GM21423 (cell line): ENCODE results near the gene AHNAK.

Experiments used
- ATAC-seq: cut with Tn5 transposase; IDR thresholded peaks from one replicate; pipeline ENCODE4 v1.9.1; 2021; ENCODE audit warnings: mild to moderate bottlenecking, moderate library complexity; ENCODE audit not compliant: unreplicated experiment

The AHNAK gene

DNA sequence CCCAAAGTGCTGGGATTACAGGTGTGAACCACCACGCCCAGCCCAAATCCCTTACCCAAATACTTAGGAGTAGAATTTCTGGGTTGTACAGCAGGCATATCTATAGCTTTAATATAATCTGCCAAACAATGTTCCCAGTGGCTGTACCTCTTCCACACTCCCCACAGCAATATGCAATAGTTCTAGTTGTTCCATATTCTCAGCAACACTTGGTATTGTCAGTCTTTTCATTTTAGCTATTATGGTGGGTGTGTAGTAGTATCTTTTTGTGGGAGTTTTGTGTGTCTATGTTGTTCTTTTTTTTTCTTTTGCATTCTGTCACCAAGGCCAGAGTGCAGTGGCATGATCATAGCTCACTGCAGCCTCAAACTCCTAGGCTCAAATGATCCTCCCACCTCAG, 109.0 kb downstream of the AHNAK start:
- no peak for ATAC-seq

DNA sequence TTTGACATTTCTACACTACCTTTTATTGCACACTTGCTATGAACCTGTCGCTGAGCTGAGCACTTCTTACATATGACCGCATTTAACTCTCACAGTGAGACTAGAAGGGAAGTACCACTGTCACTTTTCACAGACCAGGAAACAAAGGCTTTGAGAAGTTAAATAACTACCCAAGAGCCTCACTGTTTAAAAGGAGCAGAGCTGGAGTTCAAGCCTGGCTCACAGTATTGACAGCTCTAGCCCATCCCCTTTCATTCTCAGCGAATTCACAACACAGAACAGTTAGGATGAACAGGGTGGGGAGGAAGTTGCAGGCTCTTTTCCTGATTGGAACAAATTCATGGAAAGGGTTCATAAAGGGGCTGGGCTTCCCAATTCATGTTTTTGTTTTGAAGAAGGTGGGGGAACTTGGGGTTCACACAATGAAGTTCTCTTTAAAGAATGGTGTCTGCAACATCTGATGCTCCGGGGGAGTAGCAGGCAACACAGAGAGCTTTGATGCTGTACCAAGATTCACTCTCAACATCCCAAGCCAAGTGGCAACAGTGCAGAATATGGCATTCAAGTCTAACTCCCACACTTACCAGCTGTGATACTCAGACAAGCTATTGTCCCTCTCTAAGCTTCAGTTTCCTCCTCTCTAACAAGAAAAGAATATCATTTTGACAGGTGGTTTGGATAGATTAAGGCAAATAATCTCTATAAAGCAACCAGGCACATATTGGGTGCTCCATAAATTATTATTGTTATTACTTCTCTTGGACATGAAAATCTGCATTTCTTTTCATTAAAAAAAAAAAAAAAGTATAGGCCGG, 110.6 kb downstream of the AHNAK start:
- no peak for ATAC-seq

- no peak for ATAC-seq
These were observed 112.7 kb downstream of the AHNAK start for GRCh38 chr11:62433904-62434276.

GRCh38 chr11:62433141-62433903, 113.3 kb downstream of the AHNAK start:
- no peak for ATAC-seq

DNA sequence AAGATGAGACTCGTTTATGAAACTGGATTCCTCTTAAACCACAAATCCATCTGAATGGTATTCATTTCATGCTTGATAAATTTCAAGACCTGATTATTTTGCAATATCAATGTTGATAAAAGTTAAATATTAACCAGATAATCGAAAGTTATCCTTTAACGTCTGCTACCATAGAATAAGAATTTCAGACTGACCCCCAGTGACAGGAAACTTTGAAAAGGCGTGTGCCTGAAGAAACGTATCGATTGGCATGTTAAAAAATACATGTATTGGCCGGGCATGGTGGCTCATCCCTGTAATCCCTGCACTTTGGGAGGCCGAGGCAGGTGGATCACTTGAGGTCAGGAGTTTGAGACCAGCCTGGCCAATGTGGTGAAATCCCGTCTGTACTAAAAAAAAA, 113.9 kb downstream of the AHNAK start:
- no peak for ATAC-seq

DNA sequence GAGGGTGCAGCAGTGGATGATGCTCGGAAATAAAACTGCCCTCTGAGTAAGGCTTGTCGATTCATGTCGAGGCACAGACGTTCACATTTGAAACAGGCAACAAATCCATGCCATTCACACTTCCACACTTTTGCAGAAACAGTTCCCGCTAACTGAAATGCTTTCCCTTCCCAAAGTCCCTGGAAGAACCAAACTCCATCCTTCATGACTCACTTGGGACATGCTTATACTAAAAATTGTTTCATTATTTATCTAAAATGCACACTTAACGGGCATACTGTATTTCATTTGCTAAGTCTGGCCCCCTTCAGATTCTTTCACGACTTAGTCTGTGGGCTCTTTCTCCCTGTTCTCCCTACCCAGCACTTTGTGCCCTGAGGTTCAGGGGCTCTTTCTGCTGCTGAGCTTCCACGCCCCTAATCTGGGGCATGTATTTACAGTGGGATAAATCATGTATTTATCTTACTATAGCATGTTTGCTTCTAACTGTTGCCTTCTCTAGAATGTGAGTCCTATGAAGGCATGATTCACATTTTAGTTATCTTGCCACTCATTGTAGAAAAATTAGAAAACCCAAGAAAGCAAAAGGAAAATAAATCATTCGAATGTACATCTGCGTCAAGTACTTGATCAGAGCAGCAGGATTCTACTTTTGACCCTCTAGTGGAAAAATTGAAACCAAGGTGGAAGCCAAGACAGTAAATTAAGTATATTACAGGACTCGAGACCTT, 115.3 kb downstream of the AHNAK start:
- ATAC-seq = no peak

DNA sequence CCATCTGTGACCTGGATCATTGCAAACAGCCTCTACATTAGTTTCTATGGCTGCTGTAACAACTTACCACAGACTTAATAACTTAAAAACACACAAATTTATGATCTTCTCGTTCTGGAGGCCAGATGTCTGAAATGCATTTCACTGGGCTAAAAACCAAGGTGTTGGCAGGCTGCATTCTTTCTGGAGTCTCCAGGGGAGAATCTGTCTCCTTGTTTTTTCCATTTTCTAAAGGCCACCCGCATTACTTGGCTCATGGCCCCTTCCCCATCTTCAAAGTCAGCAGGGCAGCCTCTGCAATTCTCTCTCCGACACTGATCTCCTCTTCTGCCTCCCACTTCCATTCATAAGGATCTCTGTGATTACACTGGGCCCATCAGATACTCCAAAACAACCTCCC, 116.2 kb downstream of the AHNAK start:
- ATAC-seq = no peak

- ATAC-seq = no peak
These were observed 117.6 kb downstream of the AHNAK start for GRCh38 chr11:62428871-62429560.

GRCh38 chr11:62427630-62428233, 118.9 kb downstream of the AHNAK start:
- no peak for ATAC-seq

GRCh38 chr11:62423012-62423411, 123.6 kb downstream of the AHNAK start:
- no peak for ATAC-seq

DNA sequence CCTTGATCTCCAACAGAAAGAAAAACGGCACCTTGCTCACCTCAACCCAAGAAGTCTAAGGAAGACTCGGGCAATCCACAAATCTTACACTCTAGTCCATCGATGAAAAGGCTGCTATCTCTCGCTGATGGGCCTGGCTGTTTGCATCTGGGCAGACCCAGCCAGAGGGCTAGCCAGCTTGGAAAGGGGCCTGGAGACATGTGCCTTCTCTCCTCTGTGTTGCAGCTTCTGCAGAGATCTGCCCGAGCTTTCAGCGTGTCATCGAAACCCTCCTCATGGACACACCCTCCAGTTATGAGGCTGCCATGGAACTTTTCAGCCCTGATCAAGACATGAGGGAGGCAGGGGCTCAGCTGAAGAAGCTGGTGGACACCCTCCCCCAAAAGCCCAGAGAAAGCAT, 124.6 kb downstream of the AHNAK start:
- no peak for ATAC-seq

DNA sequence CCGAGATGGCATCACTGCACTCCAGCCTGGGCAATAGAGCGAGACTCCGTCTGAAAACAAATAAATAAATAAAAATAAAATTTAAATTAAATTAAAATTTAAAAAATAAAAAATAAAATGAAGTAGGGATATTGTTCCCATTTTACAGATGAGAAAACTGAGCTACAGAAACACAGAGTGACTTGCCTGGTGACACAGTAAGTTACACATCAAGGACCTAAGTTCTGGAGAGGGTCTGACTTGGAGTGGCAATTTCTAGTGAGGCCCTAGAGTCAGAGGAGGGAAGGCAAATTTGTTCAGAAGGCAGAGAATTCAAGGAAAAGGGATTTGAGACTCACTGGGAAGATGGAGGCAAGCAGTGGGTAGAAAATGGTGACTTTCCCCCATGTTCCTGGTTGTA, 125.7 kb downstream of the AHNAK start:
- no peak for ATAC-seq

DNA sequence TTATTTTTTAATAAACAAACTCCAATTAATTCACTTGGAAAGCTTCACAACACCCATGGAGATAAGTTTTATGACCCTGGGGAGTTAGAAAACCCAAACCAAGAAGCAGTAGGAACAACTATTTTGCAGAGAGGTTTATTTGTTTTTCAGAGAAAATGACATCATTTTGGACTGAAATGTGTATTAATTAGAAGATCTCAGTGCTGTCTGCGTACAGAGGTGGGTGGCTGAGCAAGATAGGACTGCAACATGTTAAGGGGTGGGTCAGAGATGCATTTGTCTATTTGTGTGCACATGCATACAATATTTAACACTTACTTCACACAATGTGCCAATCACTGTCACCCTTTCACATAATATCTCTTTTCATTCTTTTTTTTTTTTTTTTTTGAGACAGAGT, 126.7 kb downstream of the AHNAK start:
- no peak for ATAC-seq

DNA sequence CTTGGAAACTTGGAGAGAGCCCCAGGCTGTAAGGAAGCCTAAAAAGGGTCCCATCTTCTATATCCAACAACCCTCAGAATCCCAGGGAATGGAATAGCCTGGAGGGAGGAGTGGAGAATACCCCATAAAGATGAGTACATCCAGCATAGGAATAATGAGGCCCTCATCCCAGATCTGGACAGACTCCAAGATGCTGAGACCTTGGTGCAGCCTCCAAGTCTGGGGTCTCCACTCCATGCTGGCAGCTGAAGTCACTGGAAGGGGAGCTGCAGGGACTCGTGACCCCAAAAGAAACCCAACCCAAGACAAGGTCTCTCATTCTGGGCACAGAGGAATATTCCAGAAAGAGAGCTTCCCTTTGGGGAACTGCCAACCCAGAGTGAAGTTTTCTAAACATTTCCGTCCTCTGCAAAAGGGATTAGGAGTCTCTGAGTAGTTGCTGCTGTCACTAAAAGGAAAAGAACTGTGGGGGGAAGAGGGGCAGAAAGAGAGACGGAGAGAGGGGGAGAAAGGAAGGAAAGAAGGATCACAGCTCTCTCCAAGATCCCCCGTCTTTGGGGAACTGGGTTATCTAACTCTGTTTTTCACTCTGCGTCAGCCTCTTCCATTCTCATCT, 127.2 kb downstream of the AHNAK start:
- ATAC-seq = no peak

DNA sequence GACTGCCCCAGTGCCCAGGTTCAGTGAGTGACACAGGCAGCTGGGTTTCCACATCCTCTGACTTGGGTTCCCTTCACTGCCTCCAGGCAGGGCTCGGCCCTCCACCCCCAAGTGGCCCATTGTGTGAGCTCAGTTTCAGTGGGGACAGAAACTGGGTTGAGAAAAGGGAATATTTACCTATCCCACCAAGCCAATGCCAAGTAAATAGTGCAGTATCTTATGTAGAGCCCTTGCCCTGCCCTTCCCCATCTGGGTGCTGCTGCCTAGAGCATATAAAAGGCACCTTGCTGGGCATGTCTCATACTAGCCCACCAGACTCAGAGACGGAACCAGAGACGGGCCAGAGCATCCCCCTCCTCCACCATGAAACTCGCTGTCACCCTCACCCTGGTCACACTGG, 127.9 kb downstream of the AHNAK start, which contains the start of gene SCGB1A1:
Gene SCGB1A1 (plus strand): TSS at position 301 of the 400 bp plus-strand sequence. CDS start 63 bp downstream, at position 364.
- no peak for ATAC-seq

GRCh38 chr11:62418136-62418535, 128.5 kb downstream of the AHNAK start:
- ATAC-seq = no peak

DNA sequence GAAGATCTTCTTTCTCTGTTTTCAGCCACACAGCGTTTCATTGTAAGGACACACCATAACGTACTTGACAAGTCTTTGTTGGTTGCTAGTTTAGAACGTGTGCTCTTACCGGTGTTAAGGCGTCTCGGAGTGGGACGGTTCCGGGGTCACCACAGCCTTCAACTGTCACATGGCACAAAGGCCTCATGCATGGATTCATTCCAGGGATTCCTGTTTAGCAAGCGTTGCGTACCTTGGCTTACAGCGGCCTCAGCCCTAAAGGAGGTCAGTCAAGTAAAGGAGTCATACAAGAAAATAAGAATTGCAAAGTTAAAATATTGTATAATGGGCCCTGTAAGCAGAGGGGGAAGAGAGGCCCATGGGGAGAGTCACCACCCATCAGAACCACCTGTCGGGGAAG, 130.0 kb downstream of the AHNAK start:
- ATAC-seq = no peak

DNA sequence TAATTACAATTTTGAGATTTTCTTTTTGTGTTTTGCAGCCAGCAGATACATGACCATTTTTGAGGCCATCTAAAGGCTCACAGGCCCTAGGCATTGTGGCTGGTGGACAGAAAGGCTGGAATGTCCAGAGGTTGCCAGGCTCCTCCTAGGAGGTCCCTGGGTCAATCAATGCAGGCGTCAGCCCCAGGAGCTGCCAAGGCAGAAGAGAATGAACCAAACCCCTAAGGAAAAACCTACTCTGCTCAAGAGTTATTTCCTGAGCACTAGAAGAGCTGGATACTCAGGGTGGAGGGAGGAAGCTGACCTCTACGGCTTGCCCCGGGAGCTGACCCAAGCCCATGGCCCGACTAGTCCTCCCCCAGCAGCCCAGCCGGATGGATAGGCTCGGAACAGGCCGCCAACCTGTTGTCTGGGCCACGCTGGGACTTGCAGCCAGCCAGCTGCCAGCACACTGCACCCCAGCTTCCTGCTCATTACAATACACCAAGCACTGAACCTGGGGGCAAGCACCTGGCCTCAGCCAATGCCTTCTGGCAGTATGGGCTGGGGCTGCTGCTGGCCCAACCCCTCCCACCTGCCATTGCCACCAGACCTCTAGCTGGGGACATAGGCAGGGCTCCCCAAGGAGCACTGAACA, 133.4 kb downstream of the AHNAK start:
- ATAC-seq = no peak

GRCh38 chr11:62411524-62411923, 135.1 kb downstream of the AHNAK start:
- ATAC-seq = no peak

- no peak for ATAC-seq
These were observed 135.6 kb downstream of the AHNAK start for GRCh38 chr11:62410972-62411371.
